Activated CD4-positive, CD25-positive, alpha-beta regulatory T cell treated with anti-CD3 and anti-CD28 coated beads, Interleukin-2, amount 50 U/mL, for 72 hours (primary cell): ENCODE measurements around the gene SLC25A12.
"Not testable (repeated sequence)": the region's sequence is repeated elsewhere in the genome, so short reads cannot be mapped to it uniquely, and the experiment has no call there.

Experiments used
- DNase-seq: peaks from one replicate; pipeline ENCODE4 v3.0.0; 2021

The SLC25A12 gene

GRCh38 chr2:171893824-171894611 lies at the start of gene SLC25A12:
SLC25A12 (minus strand) TSS chr2:171894244; CDS start chr2:171894214, 30 bp downstream.
- peak; percentile 81 for DNase-seq

DNA sequence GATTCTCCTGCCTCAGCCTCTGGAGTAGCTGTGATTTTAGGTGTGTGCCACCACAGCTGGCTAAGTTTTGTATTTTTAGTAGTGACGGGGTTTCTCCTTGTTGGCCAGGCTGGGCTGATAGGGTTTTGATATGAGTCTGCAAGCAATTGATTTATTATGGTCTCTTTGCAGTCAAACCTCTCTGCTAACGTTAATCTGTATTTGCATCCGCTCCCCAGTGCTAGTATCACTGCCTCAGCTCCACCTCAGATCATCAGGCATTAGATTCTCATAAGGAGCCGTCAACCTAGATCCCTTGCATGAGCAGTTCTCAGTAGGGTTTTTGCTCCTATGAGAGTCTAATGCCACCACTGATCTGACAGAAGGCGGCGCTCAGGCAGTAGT lies 47.3 kb upstream of the SLC25A12 start:
- DNase-seq, result no peak

- no peak for DNase-seq
Measured at GRCh38 chr2:171939743-171940071, 45.7 kb upstream of the SLC25A12 start.

DNA sequence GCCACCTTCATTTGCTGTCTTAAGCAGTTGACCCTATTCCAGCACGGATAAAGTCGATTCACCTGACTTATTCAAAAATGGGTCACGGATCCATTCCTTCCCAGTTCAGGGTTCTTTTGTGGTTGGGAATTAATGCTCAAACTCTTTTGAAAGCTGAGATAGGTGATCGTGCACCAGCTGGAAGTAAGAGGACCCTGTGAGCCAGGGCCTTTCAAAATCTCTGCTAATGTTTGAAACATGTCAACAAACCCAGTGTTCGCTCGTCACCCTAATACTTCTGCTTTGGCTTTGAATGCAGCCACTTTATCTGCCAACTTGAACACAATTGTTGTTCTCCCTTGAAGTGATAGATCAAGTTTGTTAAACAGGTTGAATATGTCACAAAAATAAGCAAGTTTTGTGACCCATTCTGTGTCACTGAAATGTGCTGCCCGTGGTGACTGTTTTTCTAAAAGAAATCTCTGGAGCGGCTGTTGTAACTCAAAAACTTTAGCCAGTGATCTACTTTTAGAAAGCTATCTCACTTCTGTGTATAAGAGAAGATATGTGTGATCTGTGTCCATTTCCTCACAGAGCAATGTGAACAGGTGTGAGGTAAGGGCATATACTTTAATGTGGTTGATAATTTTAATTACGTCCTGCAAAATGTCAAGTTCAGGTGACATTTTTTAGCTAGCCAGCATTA lies 45.2 kb upstream of the SLC25A12 start:
- no peak for DNase-seq

DNA sequence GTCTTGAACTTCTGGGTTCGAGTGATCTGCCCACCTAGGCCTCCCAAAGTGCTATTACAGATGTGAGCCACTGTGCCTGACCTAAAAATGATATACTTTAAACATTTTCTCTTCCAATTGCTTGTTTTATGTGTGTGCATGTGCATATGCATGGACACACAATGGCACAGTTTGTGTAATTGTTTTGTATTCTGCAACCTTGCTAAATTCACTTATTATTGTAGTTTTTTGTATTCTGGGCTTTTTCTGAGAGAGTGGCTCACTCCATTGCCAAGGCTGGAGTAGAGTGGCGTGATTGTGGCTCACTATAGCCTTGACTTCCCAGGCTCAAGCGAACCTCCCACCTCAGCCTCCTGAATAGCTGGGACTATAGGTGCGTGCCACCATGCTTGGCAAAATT lies 36.3 kb upstream of the SLC25A12 start:
- no peak for DNase-seq

GRCh38 chr2:171924170-171924942 lies 30.3 kb upstream of the SLC25A12 start:
- DNase-seq, result no peak

GRCh38 chr2:171923206-171923605 lies 29.2 kb upstream of the SLC25A12 start:
- no peak for DNase-seq

GRCh38 chr2:171922230-171923022 lies 28.4 kb upstream of the SLC25A12 start, which contains the start of gene HAT1:
HAT1 (plus strand) TSS chr2:171922461; CDS start chr2:171922501, 40 bp downstream.
- peak; percentile 96 for DNase-seq

DNA sequence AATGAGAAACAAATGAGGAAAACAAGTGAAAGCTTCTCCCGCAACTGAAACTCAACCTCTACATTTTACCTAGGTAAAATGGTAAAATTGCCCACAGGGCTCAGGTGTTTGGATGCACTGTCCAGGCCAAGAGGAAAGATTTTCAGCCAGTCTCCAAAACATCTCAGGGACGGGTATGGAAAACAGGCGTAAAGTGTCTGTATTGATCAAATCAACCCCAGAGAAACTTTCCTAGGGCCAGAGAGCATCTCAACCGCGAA lies 27.9 kb upstream of the SLC25A12 start:
- no peak for DNase-seq

- DNase-seq, result no peak
Measured at GRCh38 chr2:171919453-171919852, 25.4 kb upstream of the SLC25A12 start.

GRCh38 chr2:171913517-171913916 lies 19.5 kb upstream of the SLC25A12 start:
- no peak for DNase-seq

DNA sequence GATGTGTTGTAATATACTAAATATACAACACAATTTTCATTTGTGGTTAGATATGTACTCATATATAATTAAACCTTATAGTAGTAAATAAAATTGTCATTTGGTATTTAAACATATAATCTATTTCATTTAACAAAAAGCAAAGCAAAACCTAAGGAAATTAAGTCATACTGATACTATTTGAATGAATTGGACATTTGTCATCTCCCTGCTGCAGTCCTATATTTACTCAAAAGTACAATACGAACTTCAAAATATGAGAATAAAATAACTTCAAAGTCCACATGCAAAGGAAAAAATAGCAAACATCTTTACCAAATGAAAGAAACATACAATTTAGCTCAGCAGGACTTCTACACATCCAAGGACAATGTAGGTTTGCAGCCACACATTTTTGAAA lies 16.4 kb upstream of the SLC25A12 start:
- no peak for DNase-seq

DNA sequence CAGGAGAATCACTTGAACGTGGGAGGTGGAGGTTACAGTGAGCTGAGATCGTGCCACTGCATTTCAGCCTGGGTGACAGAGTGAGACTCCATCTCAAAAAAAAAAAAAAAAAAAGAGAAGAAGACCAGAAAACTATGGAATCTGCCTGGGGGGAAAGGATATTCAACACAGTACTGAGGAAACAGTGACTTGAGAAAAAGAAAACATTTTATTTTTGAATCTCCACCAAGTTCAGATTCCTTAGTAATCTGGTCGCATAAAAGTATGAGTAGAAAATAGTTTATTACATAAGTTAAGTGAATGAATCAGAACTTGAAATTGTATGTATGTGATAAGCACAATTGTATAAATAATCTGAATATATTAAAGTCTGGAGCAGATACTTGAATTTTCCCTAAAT lies 15.2 kb upstream of the SLC25A12 start:
- DNase-seq, result no peak

- DNase-seq, result no peak
Measured at GRCh38 chr2:171908235-171908634, 14.2 kb upstream of the SLC25A12 start.

- DNase-seq, result no peak
Measured at GRCh38 chr2:171902840-171903420, 8.9 kb upstream of the SLC25A12 start.

DNA sequence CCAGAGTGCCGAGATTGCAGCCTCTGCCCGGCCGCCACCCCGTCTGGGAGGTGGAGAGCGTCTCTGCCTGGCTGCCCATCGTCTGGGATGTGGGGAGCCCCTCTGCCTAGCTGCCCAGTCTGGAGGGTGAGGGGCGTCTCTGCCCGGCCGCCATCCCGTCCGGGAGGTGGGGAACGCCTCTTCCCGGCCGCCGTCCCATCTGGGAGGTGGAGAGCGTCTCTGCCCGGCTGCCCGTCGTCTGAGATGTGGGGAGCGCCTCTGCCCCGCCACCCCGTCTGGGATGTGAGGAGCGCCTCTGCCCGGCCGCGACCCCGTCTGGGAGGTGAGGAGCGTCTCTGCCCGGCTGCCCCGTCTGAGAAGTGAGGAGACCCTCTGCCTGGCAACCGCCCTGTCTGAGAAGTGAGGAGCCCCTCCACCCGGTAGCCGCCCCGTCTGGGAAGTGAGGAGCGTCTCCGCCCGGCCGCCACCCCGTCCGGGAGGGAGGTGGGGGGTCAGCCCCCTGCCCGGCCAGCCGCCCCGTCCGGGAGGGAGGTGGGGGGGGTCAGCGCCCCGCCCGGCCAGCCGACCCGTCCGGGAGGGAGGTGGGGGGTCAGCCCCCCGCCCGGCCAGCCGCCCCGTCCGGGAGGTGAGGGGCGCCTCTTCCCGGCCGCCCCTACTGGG lies 5.7 kb upstream of the SLC25A12 start:
- DNase-seq, result not testable (repeated sequence)

GRCh38 chr2:171895786-171896185 lies 1.7 kb upstream of the SLC25A12 start:
- no peak for DNase-seq

DNA sequence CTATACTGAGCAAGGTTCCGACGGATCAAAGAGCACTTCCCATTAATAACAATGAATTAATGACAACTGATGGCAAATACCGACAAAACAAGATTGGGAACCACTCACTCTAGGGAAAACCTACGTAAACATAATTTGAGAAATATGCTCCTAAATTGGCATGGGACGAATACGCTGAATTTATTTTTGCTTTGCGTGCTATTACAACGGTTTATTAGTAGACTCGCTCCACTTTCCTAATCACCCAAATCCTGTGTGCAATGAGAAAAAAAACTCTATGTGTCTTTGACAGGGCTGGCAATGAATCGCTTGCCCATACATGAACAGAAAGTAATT lies 536 bp upstream of the SLC25A12 start:
- no peak for DNase-seq

DNA sequence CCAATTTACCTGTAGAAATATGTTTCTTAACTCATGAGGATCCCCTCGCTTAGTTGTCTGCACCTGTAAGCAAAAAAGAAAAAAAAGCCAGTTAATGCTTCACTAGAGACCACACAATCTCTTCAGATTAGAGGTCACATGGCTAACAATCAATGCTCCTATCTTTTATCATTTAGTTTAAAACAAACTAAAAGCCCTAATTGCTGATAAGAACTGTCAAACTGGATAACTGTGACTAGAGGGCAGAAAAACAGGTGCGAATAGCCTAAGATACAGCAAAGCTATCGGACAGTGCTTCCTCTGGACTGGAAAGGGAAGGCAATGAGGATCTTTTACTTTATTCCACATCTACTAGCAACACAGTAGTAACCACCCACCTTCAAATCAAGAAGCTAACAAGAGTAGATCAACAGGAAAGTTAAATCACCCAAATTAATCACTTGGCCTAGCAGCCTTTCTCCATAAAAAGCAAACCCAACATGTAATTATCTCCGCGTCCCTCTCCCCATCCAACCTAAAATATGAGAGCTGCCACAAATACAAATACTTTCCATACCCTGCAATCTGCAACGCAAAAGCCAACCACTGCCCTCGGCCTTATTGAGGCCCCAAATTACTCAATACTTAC lies 734 bp downstream of the SLC25A12 start:
- no peak for DNase-seq

DNA sequence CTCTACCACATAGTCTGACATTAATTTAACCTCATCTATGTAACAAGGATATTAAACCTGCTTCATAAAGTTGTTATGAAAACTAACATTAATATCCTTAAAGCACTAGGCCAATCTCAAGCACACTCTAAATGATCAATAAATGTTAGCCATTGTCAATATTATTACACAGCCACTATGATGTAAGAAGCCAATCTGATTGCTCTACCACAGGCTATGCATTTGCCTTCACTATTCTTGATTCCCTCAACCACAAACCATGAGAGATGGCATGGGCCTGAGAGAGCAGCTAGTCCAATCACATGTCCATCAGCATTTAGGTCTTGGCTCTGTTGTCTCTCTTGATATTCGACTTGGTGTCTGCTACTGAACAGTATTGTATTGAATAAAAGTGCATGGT lies 4.2 kb downstream of the SLC25A12 start:
- no peak for DNase-seq

GRCh38 chr2:171889333-171889732 lies 4.7 kb downstream of the SLC25A12 start:
- no peak for DNase-seq
